ENCODE data around the gene ZNF507.

Gene ZNF507

GRCh38 chr19:32308431-32309077, 36.9 kb upstream of the ZNF507 start:
- TF ChIP-seq CTCF (IDR thresholded peaks at IDR 0.05): no peak
- no peak overlapping the region for H3K27ac ChIP-seq
- H3K9me3 ChIP-seq: no peaks in the 10 kb centered on the region
- H3K4me3 ChIP-seq (ENCODE audit: low read depth in 1 of 2, low read length in 1 of 2): no peak overlapping the region
- no peaks in the 10 kb centered on the region for H3K4me1 ChIP-seq (ENCODE audit: control insufficient read depth in 1 of 2, insufficient read depth in 1 of 2, low read depth in 1 of 2, low read length in 1 of 2)
- H3K36me3 ChIP-seq: no peaks in the 10 kb centered on the region
- peaks cover 51% of the 10 kb centered on the region for H3K27me3 ChIP-seq

- no peak for TF ChIP-seq CTCF (IDR thresholded peaks at IDR 0.05)
- H3K27ac ChIP-seq: no peak overlapping the region
Measured at GRCh38 chr19:32309711-32310390, 35.6 kb upstream of the ZNF507 start.

GRCh38 chr19:32311371-32311770, 34.0 kb upstream of the ZNF507 start:
- peaks cover 67% of the 10 kb centered on the region for H3K27me3 ChIP-seq
- no peaks in the 10 kb centered on the region for H3K9me3 ChIP-seq
- no peaks in the 10 kb centered on the region for H3K4me1 ChIP-seq (ENCODE audit: control insufficient read depth in 1 of 2, insufficient read depth in 1 of 2, low read depth in 1 of 2, low read length in 1 of 2)
- TF ChIP-seq CTCF (IDR thresholded peaks at IDR 0.05): no peak
- no peaks in the 10 kb centered on the region for H3K36me3 ChIP-seq
- no peak overlapping the region for H3K27ac ChIP-seq
- no peak overlapping the region for H3K4me3 ChIP-seq (ENCODE audit: low read depth in 1 of 2, low read length in 1 of 2)

More at GRCh38 chr19:32309711-32310390, 35.6 kb upstream of the ZNF507 start:
- H3K36me3 ChIP-seq: no peaks in the 10 kb centered on the region
- no peaks in the 10 kb centered on the region for H3K4me1 ChIP-seq (ENCODE audit: control insufficient read depth in 1 of 2, insufficient read depth in 1 of 2, low read depth in 1 of 2, low read length in 1 of 2)
- peaks cover 54% of the 10 kb centered on the region for H3K27me3 ChIP-seq
- no peak overlapping the region for H3K4me3 ChIP-seq (ENCODE audit: low read depth in 1 of 2, low read length in 1 of 2)
- H3K9me3 ChIP-seq: no peaks in the 10 kb centered on the region

GRCh38 chr19:32313569-32314265, 31.7 kb upstream of the ZNF507 start:
- H3K36me3 ChIP-seq: no peaks in the 10 kb centered on the region
- no peak overlapping the region for H3K4me3 ChIP-seq (ENCODE audit: low read depth in 1 of 2, low read length in 1 of 2)
- H3K9me3 ChIP-seq: no peaks in the 10 kb centered on the region
- no peaks in the 10 kb centered on the region for H3K4me1 ChIP-seq (ENCODE audit: control insufficient read depth in 1 of 2, insufficient read depth in 1 of 2, low read depth in 1 of 2, low read length in 1 of 2)
- TF ChIP-seq CTCF (IDR thresholded peaks at IDR 0.05): no peak
- H3K27me3 ChIP-seq: peaks cover 68% of the 10 kb centered on the region
- no peak overlapping the region for H3K27ac ChIP-seq

GRCh38 chr19:32316034-32316433, 29.4 kb upstream of the ZNF507 start:
- Histone ChIP-seq H3K9me3 (no peaks in the 10 kb centered on the region), H3K36me3 (no peaks in the 10 kb centered on the region), H3K4me3 (ENCODE audit: low read depth in 1 of 2, low read length in 1 of 2) (no peak overlapping the region), H3K4me1 (ENCODE audit: control insufficient read depth in 1 of 2, insufficient read depth in 1 of 2, low read depth in 1 of 2, low read length in 1 of 2) (no peaks in the 10 kb centered on the region), H3K27ac (no peak overlapping the region), H3K27me3 (peaks cover 72% of the 10 kb centered on the region)
- TF ChIP-seq CTCF (IDR thresholded peaks at IDR 0.05): no peak

Measured in neutrophil (primary cell).